NCI-H1105 (cell line): ENCODE results near the gene FGF14.

Source experiments
- DNase-seq: peaks from one replicate; lab custom pipeline; 2025; lab: John Stamatoyannopoulos, UW

The FGF14 gene

DNA sequence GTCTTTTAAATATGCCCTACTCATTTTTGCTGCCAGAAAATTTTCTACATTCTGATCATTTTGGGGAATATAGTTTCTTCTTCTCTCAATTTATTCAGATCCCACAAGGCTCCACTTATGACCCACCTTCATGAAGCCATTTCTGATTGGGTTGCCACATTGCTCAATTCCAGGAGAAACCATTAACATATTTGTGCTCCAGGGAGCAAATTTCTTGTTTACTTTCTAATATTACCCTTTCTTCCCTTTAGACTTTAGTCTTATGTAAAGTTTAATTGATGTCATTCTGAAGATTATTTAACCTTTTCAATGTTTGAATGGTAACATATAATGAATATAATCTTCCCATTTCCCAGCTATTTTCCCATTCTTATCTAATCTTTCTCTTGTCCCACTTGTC, 617.5 kb downstream of the FGF14 start:
- no peak for DNase-seq

DNA sequence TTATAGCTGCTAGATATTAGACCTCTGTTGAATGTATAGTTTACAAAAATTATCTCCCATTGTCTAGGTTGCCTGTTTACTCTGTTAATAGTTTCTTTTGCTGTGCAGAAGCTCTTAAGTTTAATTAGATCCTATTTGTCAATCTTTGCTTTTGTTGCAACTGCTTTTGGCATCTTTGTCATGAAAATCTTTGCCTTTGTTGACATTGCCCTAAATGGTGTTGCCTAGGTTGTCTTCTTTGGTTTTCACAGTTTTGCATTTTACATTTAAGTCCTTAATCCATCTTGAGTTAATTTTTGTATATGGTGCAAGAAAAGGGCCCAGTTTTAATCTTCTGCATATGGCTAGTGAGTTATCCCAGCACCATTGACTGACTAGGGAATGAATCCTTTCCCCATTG, 618.3 kb downstream of the FGF14 start:
- no peak for DNase-seq

DNA sequence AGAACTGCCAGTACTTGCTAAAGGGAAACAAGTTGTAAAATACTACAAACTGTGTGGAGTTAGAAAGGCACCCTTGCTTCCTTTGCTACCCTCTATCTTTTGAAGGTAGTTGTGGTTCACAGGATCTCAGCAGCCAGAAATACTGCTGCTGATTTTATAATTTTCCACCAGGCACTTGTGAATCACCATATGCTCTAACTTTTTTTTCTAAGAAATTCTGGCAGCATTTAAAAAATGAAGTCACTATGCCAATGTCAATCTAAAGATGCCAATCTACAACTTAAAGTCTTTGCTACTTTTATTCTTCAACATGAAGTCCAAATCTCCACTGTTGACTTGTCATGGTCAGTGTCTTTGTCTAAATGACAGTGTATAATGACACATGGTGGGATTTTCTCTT, 621.6 kb downstream of the FGF14 start:
- DNase-seq, result no peak

DNA sequence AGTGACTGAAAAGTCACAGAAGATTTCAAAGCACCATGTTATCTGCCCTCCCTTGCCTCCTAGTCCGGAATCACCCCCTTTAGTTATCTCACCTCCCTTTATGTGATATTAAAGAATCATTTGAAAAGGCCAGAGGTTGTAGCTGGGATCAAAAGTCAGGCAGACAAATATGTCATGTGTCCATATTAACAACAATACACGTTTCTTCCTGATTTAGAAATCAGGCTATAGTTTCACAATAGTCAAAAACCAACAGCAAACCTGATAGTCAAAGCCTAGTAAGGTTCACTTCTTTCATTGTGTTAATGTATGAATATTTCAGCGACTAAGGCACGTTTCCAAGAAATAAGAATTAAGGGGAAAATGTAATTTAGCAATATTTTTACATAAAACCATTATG, 622.7 kb downstream of the FGF14 start:
- DNase-seq, result no peak

DNA sequence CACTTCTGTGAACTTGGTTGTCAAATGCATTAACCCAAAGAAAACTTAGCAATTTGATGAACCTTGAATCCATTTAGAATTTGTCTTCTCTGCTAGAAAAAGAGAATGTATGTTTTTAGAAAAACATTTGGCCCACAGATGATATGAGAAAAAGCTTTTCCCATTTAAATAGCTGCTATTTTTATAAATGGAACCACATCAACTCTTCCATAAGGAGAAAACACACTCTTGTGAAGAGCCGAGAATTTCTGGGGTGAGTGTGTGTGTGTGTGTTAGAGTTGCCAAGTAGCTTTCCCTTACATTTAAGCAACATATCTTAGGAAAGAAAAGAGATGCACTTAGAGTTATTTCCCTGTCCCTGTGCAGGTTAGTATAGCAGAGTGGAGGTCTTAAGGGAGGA, 626.6 kb downstream of the FGF14 start:
- DNase-seq, result no peak

DNA sequence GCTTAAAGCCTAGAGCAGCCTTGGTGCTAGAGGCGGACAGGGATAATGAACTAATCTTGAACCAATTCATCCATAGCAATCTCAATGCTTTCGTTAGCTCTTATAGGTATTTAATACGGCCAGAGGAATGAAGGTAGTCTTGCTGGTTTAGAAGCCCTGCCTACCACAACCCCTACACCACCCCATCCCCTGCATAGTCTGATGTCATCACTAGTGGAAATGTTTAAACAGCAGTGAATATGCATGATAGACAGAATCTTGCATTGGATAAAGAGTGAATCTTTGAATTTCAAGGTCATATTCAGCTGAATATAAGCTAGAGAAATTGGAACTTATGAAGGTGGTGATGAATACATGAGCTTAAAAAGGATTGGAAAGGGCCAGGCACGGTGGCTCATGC, 627.5 kb downstream of the FGF14 start:
- DNase-seq, result no peak

DNA sequence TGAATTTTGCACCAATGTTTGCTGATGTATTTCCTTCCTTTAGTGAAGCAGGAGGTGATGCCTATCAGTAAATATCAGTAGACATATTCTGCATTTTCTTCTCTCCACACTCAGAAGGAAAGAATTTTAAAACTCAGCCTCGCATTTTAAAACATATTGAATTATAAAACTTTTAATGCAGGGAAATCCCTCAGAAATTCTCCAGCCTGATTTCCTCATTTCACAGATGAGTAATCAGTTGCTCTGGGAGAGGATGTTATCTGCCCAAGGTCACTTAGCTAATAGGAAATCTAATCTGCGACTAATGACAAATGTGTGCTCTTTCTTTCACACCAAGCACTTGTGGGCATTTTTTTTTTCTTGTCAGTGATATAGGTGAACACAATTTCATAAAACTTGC, 628.8 kb downstream of the FGF14 start:
- no peak for DNase-seq

DNA sequence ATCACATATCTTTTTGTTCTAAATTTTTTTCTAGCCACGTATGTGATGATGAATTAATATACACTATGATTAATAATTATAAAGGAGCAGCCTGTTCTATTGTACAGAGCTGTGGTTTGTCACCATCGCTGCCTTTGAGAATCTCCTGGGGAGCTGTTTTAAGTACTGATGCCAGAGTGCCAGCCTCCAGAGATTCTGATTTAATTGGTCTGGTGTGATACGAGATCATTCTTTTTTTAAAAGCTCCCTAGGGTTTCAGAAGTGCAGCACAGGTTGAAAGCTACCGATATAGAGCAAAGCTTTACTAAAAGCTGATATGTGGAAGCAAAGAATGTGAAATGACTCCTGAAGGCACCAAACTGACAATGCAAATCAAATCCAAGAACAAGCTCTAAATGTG, 634.7 kb downstream of the FGF14 start:
- no peak for DNase-seq

DNA sequence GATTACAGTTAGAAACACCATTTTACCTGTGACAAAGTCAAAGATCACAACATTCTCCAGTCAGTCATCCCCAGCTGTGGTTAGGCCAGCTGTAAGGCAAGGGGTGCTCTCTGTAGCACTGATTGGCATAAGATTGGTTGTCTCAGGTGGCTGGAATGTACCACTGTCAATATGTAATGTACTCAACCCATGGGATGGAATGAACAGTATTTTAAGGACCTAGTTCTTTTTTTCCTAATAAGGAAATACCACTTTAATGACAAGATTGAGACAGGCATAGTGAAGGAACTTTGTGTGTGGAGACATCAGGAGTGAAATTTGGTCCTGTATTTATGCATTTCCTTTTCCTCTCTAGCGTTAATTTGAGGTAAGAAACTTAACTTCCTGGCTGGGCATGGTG, 638.7 kb downstream of the FGF14 start:
- no peak for DNase-seq

DNA sequence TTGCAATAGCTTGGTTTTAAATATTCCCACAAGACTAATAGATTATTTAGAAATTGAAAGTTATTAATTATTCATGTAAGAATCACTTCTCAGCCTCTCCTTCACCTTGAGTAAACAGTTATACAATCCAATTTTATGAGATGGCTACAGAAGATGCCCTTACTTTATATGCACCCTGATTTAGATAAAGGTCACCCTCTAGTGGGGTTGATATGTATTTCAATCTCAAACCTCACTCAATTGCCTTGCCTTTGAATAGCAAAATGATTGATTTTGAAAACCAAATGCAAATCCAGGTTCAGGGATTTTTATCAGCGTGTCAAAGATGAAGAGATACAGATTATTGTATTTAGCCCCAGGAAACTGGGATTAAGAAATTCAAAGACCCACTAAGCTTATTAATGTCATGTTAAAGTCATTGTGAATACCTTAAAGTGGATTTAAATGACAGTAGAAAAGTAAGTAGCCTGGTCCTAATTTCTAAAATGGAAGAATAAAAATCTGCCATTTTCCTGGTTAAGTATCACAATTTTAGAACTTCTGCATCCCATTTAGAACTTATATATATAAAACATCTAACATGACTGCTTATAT, 644.3 kb downstream of the FGF14 start:
- peak; percentile 28 for DNase-seq

DNA sequence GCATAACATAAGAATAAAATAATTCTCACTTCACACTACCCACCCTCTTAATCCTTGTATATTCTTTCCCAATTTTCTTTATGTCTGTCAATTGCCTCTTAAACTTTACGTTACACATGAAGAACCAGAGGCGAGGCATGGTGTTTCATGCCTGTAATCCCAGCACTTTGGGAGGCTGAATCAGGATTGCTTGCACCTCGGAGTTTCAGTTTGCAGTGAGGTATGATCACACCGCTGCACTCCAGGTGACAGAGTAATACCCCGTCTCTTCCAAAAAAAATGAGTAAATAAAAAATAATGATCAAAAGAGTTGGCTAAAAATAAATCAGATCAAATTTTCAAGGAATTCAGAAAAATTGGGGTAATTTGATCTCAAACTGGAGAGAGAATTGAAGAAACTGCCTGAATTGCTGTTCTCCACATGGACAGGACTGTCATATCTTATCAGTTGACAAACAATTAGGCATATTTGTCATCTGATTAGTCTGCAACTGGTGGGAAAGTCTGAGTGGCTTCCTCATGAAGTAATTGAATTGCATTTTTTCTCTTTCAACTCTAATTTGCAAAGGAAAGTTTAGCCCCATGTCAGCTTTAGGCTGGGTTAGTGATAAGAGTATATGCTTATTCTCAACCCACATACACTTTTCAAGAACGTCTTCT, 646.5 kb downstream of the FGF14 start:
- DNase-seq, result no peak

DNA sequence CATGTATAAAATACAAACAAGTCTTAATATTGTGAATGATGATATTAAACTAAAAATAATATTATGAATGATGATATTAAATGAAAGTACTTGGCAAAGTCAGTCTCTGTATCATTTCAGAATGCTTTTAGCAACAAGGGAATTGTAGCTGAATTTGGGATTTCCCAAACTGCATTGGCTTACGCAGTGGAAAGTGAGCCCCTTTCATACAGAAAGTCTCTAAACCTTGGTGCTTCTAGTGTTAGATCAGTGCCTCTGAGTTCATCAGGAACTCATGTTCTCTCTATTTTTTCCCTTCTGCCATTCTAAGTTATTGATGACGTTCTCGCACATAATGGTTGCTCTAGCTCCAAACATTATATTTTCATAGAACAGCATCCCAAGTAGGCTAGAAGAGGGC, 649.4 kb downstream of the FGF14 start:
- no peak for DNase-seq

DNA sequence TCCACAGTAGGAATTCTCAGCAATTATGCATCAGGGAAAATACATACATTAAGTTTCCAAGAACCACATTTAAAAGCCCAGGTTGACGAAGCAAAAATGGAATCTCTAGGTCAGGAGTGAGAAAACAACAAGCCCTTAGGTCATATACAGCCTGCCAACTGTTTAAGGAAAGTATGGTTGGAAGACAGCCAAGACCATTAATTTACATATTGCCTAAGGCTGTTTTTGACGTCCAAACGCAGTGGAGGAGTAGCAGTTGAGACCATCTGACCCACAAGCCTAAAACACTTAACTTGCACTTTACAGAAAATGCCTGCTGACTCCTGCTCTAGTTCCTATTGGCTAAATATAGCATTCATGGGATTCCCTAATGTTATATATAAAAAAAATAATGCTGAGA, 650.4 kb downstream of the FGF14 start:
- peak; percentile 78 for DNase-seq

DNA sequence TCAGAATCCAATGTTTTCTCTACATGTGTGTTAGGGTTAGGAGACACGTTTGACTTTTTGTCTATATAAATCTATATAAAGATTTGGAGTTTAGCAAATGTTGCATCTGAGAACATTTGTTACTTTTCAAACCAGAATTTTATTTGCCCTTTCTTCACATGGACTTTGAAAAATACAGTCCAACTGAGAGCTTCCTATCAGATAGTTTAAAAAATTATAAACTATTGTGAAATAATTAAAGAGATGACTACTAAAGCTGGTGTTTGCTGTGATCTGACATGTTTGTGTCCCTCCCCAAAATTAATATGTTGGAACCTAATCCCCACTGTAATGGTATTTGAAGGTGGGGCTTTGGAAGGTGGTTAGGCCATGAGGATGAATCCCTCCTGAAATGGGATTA, 652.3 kb downstream of the FGF14 start:
- no peak for DNase-seq

DNA sequence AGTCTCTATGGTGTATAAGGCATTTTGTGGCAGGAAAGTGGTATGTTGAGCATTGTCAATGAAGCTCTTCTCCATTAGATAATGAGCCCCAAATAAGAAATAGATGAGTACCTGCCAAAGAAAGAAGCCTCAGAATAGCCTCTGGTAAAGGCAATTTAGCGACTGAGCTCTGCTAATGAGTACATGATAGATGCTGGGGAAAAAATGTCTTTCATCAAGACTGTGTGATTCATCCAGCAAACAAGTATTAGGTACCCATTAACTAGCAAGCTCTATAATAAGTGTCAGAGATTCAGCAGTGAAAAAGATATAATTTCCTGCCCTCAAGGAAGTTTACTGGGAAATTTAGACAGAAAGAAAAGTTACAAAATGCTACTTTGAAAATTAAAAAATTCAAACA, 654.8 kb downstream of the FGF14 start:
- no peak for DNase-seq

DNA sequence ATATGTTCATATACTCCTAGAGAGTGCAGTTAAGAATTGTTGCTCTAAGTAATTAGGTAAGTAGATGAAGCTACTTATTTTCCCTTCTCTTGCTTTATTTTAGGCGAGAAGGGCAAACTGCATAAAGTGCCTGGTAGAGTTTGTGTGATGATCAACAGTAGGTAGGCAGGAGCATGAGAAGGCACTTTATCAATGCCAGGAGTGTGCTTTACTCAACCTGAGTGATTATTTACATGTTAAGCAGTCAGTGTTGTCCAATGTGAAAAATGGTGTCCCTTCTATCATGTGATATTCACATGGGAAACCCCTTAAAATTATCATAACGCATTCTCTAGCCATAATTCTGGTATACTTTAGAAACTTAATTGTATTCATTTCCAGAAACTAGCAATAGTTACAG, 655.3 kb downstream of the FGF14 start:
- no peak for DNase-seq

DNA sequence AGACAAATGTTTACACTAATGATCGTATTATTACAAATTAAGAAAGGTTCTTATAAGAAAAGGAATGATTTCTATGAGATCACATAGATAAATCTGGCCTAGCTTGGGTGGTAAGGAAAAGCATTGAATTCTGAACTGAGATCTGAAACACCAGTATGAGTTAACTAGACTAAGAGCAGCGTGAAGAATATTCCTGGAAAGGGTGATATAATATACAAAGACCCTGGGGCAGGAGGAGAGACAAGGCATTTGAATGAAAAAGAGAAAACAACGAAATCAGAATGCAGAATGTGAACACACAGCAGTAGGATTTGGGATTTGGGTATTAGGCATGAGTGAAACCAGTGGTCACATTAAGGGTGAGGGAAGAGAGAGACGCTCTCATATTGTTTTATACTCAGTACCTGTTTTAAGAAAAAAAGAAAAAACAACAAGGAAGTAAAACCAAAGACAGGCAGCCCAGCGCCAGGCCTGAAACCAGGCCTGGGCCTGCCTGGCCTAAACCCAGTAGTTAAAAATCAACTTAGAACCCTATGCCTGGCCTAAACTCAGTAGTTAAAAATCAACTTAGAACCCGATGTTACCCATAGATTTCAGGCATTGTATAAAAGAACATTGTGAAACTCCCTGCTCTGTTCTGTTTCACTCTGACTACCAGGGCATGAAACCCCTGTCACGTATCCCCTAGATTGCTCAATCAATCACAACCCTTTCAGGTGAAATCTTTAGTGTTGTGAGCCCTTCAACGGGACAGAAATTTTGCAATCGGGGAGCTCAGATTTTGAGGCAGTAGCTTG, 662.3 kb downstream of the FGF14 start:
- DNase-seq, result no peak

DNA sequence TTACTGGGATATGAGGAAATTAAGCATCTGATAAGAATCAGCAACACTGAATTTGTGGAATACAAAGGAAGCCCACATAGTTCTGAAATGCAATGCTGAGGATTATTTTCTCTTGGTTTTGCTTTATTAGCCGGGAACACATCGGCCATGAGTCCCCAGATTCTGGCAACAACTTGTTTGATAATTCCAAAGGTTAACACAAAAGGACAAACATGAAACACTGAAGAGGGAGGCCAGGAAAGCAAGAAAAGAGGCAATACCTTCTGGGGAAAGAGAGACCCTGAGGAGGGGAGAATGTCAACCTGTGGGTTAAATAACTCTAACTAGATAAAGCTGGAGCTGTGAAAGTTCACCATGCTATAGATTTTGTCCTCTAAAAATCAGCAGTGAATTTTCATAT, 663.5 kb downstream of the FGF14 start:
- DNase-seq, result no peak

DNA sequence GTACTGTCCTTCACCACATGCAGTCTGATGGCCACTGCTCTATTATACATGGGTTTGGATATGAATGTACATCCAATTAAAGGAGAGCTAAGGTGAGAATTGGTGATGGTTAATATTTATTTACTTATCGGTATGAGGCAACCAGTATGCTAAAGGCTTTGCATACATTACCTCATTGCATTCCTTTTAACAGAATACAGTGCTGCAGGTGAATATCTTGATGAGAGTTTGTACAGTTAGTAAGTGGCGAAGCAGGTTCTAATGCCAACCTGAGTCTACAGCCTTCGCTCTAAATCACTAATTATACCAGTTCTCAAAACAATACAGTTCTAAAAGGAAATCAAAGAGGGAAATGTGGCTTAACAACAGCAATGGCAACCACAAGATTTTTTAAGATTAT, 665.3 kb downstream of the FGF14 start:
- DNase-seq, result no peak

DNA sequence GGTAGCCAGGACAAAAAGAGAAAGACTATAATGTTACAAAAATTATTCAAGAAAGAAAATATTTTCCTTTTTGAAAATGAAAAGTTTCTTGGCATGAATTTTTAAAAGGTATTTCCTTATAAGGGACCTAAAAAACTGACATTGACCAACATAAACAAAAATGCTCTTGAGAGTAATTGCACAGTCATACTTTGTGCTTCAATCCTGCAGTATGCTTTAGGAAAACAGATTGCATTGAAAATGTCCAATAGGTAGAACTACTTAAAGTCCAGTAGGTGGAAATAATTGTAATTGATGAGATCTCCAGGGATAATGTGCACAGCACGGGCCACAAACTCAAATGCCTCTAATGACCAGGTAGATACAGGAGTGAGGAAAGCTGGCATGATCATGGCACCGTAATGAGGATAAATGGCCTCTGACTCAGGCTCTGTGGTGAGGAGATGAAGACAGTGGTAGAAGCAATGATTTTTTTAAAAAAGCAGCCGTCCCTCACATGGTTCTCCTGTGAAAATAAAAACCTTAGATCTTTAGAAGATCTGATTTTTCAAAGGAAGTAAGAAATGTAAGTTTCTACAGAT, 671.3 kb downstream of the FGF14 start:
- no peak for DNase-seq

DNA sequence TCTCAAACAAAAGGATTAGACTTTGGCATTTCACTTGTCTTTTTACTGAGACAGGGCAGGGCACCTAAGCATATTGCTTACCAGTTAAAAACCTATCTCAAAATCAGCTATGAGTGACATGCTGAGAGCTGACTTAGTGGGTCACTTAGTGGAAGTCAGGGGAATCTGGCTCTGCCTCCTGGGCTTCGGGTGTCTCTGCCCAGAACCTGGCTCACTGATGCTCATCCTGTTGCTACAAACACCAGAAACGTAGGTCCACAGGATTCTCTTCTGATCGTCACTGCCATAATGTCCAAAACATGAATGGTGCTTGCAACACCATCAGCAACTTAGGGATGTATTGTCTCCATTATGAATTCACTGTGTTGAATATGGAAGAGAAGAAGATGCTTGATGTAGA, 673.2 kb downstream of the FGF14 start:
- DNase-seq, result no peak

DNA sequence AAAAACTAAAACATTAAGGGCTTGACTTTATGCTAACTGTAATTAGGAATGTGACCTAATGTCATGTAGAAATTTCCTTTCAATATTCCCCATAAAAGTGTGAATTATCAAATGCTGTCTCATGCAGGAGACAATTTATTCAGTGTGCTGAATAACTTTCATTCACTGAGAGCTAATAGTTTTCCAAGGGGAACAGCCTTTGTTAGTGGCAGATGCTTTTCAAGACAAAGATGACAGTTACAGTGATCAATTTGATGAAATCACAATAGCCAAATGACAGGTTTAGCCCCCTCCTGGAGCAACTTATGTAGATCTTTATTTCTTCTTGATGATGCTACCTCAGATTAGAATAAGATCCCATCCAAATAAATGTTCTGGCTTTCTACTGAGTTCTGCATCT, 673.8 kb downstream of the FGF14 start:
- DNase-seq, result no peak

DNA sequence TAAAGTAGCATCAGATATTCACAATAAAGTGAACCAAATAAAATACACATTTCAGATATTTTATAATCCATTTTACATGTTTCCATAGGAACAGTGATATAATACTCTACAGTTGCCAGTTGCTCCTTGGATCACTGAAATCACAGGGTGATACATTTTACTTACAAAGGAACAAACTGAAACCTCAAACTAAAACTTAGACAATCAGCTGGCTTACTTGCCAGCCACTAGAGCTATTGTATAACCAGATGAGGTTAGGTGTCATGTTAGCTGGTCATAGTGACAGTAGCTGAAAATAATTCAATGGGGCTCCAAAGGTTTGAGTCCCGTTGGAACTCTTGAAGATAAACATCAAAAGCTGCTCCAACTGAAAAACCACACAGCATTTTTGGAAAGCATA, 674.7 kb downstream of the FGF14 start:
- DNase-seq, result no peak
